Tibial artery (tissue), 4 donors: ENCODE measurements around the gene C2CD4C.
"Not testable (repeated sequence)": the region's sequence is repeated elsewhere in the genome, so short reads cannot be mapped to it uniquely, and the experiment has no call there.

ENCODE experiments used
- DNase-seq, 2 donors: peaks; one replicate each; pipeline ENCODE4 v3.0.0-alpha.2; 2019
- H3K27ac ChIP-seq, 2 donors: fragments of 200-600 bp; sonication (generic) in 1 of 2; 1 replicate in 1 of 2; 2 replicates in 1 of 2; pipeline ENCODE4 v1.5.1; 2018 to 2019; ENCODE audit warnings: mild to moderate bottlenecking in 1 of 2
- H3K27me3 ChIP-seq, 2 donors: fragments of 200-600 bp; sonication (generic) in 1 of 2; one replicate each; pipeline versions ENCODE4 v1.5.1 to v1.6.0; 2016 to 2019
- H3K36me3 ChIP-seq, 3 donors: fragments of 200-600 bp; sonication (generic) in 2 of 3; one replicate each; pipeline ENCODE4 v1.5.1; 2016 to 2019; ENCODE audit warnings: mild to moderate bottlenecking in 2 of 3
- H3K4me1 ChIP-seq, 4 donors: fragments of 200-600 bp; sonication (generic) in 2 of 4; 1 replicate in 3 of 4; 2 replicates in 1 of 4; pipeline ENCODE4 v1.5.1; 2016 to 2019
- H3K4me3 ChIP-seq, 2 donors: fragments of 200-600 bp; sonication (generic) in 1 of 2; 1 replicate in 1 of 2; 2 replicates in 1 of 2; pipeline ENCODE4 v1.5.1; 2018 to 2019; ENCODE audit warnings: mild to moderate bottlenecking in 2 of 2
- H3K9me3 ChIP-seq, 3 donors: fragments of 200-600 bp; sonication (generic) in 1 of 3; one replicate each; pipeline ENCODE4 v1.5.1; 2016 to 2019
- CTCF ChIP-seq, 2 experiments: fragments of 200-600 bp in 1 of 2; fragments of 450-650 bp in 1 of 2; IDR thresholded peaks; one replicate each; pipeline ENCODE4 v1.5.1; 2017 to 2019; ENCODE audit warnings: antibody characterized with exemption in 2 of 2, mild to moderate bottlenecking in 1 of 2, moderate library complexity in 1 of 2
- intact Hi-C: fragments of 100-400 bp; cut with DNase I; formaldehyde crosslinking; loops from one replicate; pipeline ENCODE4 v1.15.0; 2023; ENCODE audit warnings: low total_unique reads

Gene C2CD4C

GRCh38 chr19:399370-399769 lies 9.6 kb downstream of the C2CD4C start:
- H3K27me3 ChIP-seq = peaks cover 0 to 36% of the 10 kb centered on the region in 2 donors
- no peak for DNase-seq
- intact Hi-C loops = no loop called here

GRCh38 chr19:398719-399118 lies 10.2 kb downstream of the C2CD4C start:
- H3K27me3 ChIP-seq = peaks cover 0 to 34% of the 10 kb centered on the region in 2 donors
- intact Hi-C loops = no loop called here
- no peaks in the 10 kb centered on the region for H3K4me1 ChIP-seq
- no peak for DNase-seq
- H3K4me3 ChIP-seq = no peak overlapping the region
- no peaks in the 10 kb centered on the region for H3K36me3 ChIP-seq
- H3K9me3 ChIP-seq = no peaks in the 10 kb centered on the region
- no peak for TF ChIP-seq CTCF (IDR thresholded peaks at IDR 0.05)
- no peak overlapping the region for H3K27ac ChIP-seq

More at GRCh38 chr19:399370-399769, 9.6 kb downstream of the C2CD4C start:
- no peaks in the 10 kb centered on the region for H3K4me1 ChIP-seq
- no peak overlapping the region for H3K27ac ChIP-seq
- no peaks in the 10 kb centered on the region for H3K36me3 ChIP-seq
- TF ChIP-seq CTCF (IDR thresholded peaks at IDR 0.05) = no peak
- no peak overlapping the region for H3K4me3 ChIP-seq
- no peaks in the 10 kb centered on the region for H3K9me3 ChIP-seq

GRCh38 chr19:397941-398706 lies 10.8 kb downstream of the C2CD4C start:
- TF ChIP-seq CTCF (IDR thresholded peaks at IDR 0.05) = no peak
- intact Hi-C loops = no loop called here
- no peaks in the 10 kb centered on the region for H3K4me1 ChIP-seq
- no peaks in the 10 kb centered on the region for H3K9me3 ChIP-seq
- DNase-seq = no peak
- no peak overlapping the region for H3K27ac ChIP-seq
- H3K27me3 ChIP-seq = peaks cover 0 to 28% of the 10 kb centered on the region in 2 donors
- H3K4me3 ChIP-seq = no peak overlapping the region
- no peaks in the 10 kb centered on the region for H3K36me3 ChIP-seq

- Histone ChIP-seq H3K27me3 (peaks cover 0 to 20% of the 10 kb centered on the region in 2 donors), H3K36me3 (no peaks in the 10 kb centered on the region), H3K27ac (no peak overlapping the region), H3K4me3 (no peak overlapping the region), H3K9me3 (no peaks in the 10 kb centered on the region), H3K4me1 (no peaks in the 10 kb centered on the region)
- intact Hi-C loops = no loop called here
- no peak for TF ChIP-seq CTCF (IDR thresholded peaks at IDR 0.05)
- DNase-seq = no peak
Measured at GRCh38 chr19:397321-397720, 11.6 kb downstream of the C2CD4C start.

GRCh38 chr19:395467-395866 lies 13.5 kb downstream of the C2CD4C start:
- Histone ChIP-seq H3K36me3 (no peaks in the 10 kb centered on the region), H3K9me3 (no peaks in the 10 kb centered on the region), H3K27ac (no peak overlapping the region), H3K4me1 (no peaks in the 10 kb centered on the region), H3K4me3 (no peak overlapping the region), H3K27me3 (peaks cover 0 to 8% of the 10 kb centered on the region in 2 donors)
- intact Hi-C loops = no loop called here
- no peak for DNase-seq
- no peak for TF ChIP-seq CTCF (IDR thresholded peaks at IDR 0.05)

GRCh38 chr19:394857-395256 lies 14.1 kb downstream of the C2CD4C start:
- H3K36me3 ChIP-seq, DNase-seq, intact Hi-C loops, H3K9me3 ChIP-seq, H3K4me3 ChIP-seq, H3K4me1 ChIP-seq, H3K27ac ChIP-seq: not testable (repeated sequence)
- peaks cover 0 to 14% of the 10 kb centered on the region in 2 donors for H3K27me3 ChIP-seq

- H3K9me3 ChIP-seq, H3K36me3 ChIP-seq, DNase-seq, intact Hi-C loops, H3K27ac ChIP-seq, H3K4me3 ChIP-seq, H3K4me1 ChIP-seq: not testable (repeated sequence)
- H3K27me3 ChIP-seq = peaks cover 0 to 20% of the 10 kb centered on the region in 2 donors
Measured at GRCh38 chr19:393560-393959, 15.4 kb downstream of the C2CD4C start.
